Dermis lymphatic vessel endothelial cell (primary cell): ENCODE results near the gene C6orf132. TPM values are rescaled to one million over a fixed set of nuclear protein-coding genes. Genes with fewer than 3 reads are reported as not detected.

ENCODE experiments used
- total RNA-seq: library from RNA; depleted of rRNA; stranded (reverse); fragments of >200 nt; gene quantifications from 2 replicates; pipeline ENCODE4 v1.2.1, GENCODE V29; 2014

Gene C6orf132
- total RNA-seq = under 0.01 TPM in 2 replicates

GRCh38 chr6:42142118-42142835 lies at the start of gene C6orf132:
C6orf132 (minus strand) TSS chr6:42142620; CDS start chr6:42142444, 176 bp downstream.

GRCh38 chr6:42173101-42173500 lies 30.7 kb upstream of the C6orf132 start, which contains the start of gene GUCA1A:
GUCA1A (plus strand) TSS chr6:42173364; CDS start chr6:42173614, 250 bp downstream.

Other genes starting within 250 kb of the C6orf132 start
- gene USP49, start 247.2 kb downstream of the C6orf132 start, total RNA-seq = 1.4 and 1.9 TPM in 2 replicates
- 23.8 and 37.0 TPM in 2 replicates for gene MED20, start 221.5 kb downstream of the C6orf132 start, total RNA-seq
- gene BYSL, start 221.1 kb downstream of the C6orf132 start, total RNA-seq = 11.4 and 16.6 TPM in 2 replicates
- 30.7 and 39.1 TPM in 2 replicates for gene CCND3, start 200.8 kb downstream of the C6orf132 start, total RNA-seq
- 14.7 and 17.3 TPM in 2 replicates for gene TAF8, start 92.1 kb downstream of the C6orf132 start, total RNA-seq
- gene GUCA1A, start 30.7 kb upstream of the C6orf132 start, total RNA-seq = not detected in 2 replicates
- gene GUCA1B, start 52.3 kb upstream of the C6orf132 start, total RNA-seq = 0.09 and 0.11 TPM in 2 replicates
- gene MRPS10, start 75.2 kb upstream of the C6orf132 start, total RNA-seq = 34.9 and 43.7 TPM in 2 replicates